SKM-1 (cell line): ENCODE data around the gene JSRP1.
A peak's percentile ranks its signal among the peaks of the same experiment; 100 is the strongest.

Source experiments
- DNase-seq: peaks from one replicate; lab custom pipeline; 2025; ENCODE audit not compliant: unreplicated experiment; lab: John Stamatoyannopoulos, UW

JSRP1 gene, protein sequence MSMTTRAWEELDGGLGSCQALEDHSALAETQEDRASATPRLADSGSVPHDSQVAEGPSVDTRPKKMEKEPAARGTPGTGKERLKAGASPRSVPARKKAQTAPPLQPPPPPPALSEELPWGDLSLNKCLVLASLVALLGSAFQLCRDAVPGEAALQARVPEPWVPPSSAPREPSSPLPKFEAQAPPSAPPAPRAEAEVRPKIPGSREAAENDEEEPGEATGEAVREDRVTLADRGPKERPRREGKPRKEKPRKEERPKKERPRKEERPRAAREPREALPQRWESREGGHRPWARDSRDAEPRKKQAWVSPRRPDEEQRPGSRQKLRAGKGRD

DNA sequence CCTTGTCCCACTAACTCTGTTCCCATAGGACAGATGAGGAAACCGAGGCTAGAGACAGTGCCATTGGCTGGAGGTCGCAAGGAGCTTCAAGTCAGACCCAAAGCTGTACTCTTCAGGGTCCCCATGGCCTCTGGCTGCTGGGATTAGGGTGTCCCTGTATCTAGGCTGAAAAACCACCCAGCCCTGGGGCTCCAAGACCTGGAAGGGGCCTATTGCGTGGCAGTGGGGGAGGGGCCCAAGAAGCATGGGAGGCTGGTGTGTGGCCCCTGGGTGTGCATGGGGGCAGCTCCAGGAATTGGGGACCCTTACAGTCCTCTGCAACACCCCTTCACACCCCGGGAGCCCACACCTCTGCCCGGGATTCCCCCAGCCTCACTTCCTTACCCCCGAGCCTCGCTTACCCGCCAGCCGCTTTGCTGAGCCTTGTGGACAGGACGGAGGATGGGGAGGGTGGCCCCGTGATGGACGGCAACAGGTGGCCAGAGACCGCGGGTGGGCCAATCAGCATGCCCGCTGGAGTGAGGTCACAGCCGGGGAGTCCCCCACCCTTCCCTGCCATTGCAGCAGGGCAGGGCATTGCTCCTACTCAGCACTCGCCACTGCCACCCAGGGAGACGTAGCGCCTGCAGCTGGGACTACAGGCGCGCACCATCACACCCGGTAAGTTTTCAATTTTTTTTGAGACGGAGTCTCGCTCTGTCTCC lies at the start of gene JSRP1:
JSRP1 (minus strand) TSS at position 436 of the 704 bp plus-strand sequence. CDS start 1,103 bp downstream, outside the sequence.
- DNase-seq = no peak

DNA sequence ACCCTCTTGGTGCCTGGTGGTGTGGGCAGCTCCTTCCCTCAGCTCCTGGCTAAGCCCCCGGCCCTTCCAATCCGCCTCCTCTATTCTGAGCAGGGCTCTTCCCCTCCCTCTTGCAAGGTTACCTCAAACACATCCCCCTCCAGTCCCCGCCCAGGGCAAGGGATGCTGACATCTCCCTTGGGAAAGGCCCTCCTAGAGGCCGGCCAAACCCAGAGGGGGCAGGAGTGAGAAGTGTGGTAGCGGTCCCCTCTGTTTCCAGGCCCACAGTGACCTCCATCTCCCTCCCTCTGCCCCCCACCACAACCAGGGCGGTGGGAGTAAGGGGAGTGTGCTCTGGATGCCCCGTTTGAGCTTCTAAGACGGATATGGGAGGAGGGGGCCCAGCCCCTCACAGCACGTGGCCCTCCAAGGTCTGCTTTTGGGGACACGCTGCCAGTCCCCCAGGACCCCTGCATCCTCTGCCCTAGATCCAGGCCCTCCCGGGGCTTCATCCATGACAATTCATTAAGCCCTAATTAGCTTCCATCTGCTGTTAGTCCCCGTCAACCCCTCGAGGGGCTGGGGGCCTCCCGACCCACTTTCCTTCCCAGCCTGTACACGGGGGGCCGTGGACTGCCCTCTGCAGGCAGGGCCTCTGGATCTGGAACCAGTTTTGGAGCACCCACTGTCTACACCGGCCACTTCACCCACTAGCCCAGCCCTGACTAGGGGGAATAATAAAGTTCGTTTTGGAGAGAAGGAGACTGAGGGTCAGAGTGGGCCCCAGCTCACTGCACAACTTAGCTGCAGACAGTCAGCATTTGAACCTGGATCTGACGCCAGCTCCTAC lies 49.4 kb upstream of the JSRP1 start:
- no peak for DNase-seq

DNA sequence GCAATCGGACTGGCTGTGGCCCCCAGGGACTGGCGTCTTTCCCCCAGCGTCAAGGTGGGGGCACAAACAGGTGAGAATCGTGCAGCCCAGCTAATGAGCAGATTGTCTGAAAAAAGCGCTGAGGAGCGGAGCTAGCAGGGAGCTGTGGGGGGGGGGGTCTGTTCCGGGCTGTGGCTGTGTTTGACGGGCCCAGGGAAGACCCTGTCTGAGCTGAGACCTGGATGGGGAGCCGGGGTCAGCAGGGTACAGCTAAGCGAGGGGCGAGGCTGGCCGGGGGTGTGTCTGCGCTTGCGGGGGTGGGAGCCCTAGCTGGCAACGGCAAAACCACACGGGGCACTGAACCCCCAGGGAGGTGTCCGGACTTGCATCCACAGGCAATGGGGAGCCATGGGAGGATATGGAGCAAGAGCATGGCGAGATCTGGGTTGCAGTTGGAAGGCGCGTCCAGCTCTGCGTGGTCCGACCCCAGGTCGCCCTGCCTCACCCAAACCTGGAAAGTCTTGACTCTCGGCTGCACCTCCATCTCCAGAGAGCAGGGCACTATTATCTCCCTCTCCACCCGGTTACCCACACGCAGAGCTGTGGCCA lies 47.1 kb upstream of the JSRP1 start:
- DNase-seq = no peak

DNA sequence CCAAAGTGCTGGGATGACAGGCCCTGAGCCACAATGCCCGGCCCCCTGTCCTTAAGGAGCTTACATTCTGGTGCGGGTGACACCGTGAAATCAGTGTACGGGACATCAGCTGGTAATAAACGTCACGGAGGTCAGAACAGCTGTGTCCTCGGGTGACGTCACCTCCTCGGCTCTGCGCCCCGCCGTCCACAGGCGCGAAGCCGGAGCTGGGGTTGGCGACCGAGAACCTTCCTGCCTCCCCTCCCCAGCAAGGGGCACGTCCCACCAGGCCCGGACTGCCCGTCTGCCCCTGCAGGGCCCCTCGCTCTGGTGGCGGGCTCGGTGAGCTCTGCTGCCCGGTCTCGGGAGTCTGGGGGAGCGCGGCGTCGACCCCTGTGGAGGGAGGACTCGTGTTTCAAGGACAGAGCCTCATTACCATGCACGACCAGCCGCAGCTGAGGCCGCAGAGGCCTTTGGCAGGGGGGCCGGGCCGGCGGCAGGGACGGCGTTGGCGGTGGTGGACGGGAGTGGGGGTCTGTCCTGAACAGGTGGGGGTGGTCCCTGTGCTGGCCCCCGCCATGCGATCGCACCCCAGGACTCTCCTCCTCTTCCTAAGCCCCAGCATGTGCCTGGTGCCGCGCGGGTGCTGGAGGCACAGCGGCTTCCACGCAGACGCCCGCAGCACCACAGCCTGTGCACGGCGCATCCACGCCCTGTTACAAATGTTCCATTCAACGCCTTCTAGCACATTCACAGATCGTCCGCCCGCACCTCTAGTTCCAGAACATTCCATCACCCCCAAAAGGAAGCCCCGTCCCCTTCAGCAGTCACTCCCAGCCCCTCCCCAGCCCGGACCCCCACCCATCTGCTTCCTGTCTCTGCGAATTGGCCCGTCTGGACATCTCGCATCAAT lies 46.3 kb upstream of the JSRP1 start:
- no peak for DNase-seq

DNA sequence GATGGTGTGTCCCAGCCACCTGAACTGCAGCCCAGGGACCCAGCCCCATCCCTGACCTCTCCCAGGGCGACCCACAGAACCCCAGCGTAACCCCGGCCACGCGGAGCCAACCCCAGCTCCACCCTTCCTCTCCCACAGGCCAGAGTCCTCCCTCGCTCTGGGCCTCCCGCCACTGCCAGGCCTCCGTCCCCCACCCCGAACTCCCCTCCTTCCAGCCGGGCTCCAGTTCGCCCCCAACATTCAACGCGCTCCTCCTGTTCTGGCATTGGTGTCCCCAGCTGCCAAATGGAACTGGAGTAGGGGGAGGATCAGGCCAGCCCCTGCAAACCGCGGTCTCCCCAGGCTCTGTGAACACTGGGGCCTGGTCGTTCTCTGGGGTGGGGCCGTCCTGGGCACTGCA lies 44.3 kb upstream of the JSRP1 start:
- no peak for DNase-seq

DNA sequence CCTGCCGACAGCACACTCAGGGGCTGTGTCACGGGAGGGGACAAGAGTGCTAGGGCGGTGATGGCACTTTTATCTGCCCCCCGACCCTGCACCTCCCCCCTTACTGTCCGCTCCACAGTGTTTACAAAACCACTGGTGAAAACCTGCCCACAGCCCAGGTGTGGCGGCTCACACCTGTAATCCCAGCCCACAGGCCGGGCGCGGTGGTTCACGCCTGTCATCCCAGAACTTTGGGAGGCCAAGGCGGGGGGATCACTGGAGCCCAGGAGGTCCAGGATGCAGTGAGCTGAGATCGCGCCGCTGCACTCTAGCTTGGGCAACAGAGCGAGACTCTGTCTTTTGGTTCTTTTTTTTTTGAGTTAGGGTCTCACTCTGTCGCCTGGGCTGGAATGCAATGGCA lies 39.9 kb upstream of the JSRP1 start:
- DNase-seq = no peak

DNA sequence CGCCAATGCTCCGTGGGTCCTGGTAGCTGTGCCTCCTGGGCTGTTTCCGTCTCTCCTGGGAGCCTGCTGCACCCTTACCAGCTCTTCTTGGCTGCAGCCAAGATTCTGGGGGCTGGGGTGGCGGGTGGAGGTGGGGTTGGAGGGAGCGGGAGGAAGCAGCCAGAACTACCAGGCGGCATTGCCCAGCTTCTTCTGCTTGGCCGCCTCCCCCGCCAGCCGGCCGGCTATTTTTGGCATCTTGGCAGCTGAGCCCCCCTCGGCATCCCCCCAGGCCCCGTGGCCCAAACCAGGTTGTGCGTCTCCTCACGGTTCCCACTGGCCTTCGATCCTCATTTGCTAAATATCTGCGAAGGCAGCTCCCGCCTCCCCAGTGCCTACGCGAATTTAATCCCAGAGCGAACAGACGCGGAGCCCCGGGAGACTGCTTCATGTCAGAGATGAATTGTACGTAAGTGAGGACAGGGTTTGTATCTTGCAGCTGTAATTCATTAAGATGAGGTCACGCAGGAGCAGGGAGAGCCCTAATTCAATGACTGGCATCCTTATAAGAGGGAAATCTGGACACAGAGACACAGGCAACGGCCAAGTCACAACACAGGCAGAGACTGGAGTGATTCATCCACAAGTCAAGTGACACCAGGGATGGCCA lies 38.6 kb upstream of the JSRP1 start:
- no peak for DNase-seq

DNA sequence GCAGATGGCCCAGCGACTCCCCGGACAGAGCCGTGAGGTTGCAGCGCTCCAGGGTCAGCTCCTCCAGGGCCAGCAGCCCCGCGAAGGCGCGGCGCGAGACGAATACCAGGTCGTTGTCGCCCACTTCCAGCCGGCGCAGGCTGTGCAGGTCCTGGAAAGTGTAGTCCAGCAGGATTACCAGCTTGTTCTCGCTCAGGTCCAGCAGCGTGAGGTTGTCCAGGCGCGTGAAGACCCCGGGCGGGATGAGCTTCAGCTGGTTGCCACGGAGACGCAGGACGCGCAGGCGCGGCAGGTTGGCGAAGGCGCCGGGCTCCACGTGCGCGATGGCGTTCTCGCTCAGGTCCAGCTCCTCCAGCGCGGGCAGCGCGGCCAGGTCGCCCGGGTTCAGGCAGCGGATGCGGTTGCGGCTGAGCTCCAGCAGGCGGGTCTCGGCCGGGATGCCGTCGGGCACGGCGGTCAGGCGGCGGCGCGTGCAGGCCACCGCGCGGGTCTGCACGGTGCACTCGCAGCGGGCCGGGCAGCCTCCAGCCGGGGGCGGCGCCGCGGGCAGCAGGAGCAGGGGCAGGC lies 35.1 kb upstream of the JSRP1 start:
- no peak for DNase-seq

DNA sequence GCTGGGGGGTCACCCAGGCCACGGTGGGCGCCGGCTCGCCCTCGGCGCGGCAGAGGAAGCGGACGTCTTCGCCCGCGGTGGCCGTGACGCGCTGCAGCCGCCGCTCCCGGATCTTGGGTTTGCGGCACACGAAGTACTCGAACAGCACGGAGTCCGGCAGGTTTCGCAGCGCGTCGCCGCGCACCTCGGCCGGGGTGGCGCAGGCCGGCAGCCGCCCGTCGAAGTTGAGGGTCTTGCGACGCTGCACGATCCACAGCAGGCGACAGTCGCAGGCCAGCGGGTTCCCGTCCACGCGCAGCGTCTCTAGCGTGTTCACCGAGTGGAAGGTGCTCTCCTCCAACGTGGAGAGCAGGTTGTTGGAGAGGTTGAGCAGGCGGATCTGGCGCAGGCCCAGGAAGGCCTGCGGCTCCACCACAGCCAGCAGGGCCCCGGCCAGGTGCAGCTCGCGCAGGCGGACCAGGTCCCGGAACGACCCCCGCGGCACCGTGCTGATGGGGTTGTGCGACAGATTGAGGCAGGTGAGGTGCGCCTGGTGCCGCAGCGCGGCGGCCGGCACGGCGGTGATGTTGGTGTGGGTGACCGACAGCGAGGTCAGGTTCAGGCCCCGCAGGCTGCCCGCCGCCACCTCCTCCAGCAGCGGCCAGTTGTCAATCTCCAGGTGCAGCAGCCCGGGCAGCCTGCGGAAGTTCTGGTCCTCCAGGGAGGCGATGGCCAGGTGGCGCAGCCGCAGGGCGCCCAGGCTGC lies 34.4 kb upstream of the JSRP1 start:
- no peak for DNase-seq

DNA sequence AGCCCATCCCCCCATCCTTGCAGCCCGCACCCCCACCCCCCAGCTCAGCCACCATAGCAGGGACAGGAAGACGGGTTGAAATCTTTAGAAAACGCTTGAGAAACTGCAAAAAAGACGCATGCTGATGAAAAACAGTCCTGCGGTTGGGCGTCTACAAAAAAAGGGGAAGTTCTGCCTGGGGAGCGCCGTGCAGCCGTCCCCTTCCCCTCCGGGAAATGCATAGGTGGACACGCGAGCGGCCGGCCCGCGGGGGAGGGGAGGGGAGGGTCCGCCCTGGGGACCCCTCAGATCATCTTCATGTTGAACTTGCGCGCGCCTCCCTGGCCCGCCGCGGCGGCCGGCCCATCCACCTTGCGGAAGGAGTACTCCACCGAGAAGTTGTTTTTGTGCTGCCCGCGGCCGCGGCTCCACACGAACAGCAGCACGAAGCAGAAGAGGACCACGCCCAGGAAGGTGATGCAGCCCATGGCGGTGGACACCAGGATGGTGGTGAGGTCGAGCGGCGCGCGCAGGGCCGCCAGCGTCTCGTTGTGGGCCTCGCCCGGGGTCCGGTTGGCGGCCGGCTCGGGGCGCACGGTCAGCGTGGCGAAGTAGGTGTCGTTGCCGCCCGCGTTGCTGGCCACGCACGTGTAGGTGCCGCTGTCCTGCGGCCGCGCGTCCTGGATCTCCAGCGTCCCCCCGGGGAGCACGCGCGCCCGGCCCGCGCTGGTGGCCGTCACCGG lies 33.7 kb upstream of the JSRP1 start:
- DNase-seq = peak; percentile 97

DNA sequence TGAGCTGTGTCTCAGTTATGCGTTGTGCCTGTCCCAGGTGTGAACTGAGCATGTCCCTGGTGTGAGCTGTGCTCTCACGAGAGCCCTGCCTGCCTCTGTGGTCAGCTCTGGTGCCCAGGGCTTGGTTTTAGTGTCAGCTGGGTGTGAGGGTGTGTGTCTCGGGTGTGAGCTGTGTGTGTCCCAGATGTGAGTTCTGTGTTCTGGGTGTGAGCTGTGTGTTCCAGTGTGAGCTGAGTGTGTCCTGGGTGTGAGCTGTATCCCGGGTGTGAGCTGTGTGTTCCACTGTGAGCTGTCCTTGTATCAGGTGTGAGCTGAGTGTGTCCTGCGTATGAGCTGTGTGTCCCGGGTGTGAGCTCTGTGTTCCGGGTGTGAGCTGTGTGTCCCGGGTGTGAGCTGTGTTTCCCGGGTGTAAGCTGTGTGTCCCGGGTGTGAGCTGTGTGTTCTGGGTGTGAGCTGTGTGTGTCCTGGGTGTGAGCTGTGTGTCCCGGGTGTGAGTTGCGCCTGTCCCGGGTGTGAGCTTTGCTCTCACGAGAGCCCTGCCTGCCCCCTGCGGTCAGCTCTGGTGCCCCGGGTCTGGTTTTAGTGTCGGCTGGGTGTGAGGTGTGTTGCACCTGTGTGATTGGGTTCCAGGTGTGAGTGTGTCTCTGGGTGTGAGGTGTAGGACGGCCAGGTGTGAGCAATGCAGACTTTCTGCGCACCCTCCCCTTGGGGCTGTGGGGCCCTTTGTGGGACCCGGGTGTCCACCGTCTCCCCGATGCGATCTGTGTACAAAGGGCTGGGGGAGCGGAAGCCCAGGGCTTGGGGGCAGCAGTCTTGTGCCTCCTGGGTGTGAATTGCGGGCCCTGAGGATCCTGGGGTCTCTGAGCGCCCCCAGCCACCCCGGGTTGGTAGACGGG lies 32.8 kb upstream of the JSRP1 start:
- no peak for DNase-seq

DNA sequence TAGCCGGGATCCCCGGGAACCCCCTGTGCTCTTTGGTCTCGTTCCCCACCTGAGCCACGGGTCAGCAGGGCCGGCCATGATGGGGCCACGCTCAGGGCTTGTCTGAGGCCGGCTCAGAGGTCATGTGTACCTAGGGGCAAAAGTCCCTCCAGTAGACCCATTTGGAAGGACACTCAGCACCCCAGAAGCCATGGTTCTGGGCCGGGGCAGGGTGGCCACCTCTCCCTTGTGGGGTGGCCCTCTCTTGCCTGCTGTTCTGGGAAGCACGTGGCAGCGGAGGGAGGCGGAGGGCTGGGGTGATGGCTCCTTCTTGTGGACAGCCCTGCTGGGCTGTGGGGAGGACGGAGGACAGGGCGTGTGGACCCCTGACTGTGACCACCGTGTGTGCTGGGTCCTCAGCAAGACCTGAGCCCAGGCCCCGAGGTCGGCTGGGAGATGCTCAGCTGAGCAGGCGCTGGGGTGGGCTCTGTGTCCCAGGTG lies 32.2 kb upstream of the JSRP1 start:
- peak; percentile 65 for DNase-seq

DNA sequence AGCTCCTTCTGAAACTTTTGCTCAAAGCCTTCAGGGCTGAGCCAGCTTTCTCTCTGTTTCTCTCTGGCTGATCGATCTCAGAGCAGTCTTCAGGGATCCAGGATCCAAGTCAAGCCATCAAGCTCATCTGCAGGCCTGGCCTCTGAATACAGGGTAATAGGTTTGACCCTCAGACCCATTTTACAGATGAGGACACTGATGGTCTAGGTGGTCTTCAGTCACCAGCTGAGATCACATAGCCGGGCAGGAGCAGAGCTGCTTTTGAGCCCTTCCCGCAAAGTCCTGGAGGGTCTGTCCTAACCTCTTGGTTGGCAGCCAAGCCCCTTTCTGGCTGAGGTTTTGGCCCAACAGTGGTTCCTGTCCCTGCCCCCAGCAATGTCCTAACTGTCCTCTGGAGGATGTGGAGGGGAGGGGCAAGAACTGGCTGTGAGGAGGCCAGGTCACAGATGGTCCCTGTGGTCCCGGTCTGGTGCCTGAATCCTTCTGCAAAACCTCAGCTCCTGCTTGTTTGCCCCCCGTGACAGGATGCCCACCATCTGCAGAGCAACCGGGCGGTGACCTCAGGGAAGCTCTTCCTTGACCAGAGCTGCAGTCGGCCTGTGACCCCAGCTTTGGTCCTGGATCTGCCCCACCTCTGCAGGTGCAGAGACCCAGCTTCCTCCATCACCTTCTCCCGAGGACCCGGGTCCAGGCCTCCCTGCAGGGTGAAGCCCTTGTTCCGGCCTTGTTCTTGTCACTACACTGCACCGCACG lies 31.5 kb upstream of the JSRP1 start:
- no peak for DNase-seq

DNA sequence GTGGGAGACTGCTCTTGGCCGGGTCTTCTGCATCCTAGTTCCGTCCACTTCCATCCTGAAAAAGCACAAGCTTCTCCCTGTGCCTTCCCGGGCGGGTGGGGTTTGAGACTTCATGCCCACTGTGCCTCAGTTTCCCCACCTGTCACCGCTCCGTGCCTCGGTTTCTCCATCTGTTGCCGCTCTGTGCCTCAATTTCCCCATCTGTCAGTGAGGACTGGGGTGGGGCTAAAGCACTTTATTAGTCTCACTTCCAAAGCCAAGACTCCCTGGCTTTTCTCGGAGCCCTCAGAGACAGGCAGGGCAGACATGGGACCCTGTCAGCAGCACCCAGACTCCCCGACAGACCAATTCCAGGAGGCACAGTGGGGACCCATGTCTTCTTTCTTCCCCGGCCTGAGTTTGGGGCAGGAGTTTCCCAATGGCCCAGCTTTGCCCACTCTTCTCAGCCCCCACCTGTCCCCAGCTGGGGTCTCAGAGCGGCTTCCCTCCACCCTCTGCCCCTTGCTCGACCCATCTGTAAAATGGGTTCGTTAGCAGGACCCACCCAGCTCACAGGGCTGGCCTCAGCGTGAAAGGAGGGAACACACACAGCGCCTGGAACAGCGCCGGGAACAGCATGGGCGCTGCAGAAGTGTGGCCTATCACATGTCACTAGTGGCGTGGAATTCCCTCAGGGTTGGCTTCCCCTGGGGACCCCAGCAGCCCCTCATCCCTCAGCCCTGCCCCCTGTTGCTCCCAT lies 30.4 kb upstream of the JSRP1 start:
- DNase-seq = no peak

DNA sequence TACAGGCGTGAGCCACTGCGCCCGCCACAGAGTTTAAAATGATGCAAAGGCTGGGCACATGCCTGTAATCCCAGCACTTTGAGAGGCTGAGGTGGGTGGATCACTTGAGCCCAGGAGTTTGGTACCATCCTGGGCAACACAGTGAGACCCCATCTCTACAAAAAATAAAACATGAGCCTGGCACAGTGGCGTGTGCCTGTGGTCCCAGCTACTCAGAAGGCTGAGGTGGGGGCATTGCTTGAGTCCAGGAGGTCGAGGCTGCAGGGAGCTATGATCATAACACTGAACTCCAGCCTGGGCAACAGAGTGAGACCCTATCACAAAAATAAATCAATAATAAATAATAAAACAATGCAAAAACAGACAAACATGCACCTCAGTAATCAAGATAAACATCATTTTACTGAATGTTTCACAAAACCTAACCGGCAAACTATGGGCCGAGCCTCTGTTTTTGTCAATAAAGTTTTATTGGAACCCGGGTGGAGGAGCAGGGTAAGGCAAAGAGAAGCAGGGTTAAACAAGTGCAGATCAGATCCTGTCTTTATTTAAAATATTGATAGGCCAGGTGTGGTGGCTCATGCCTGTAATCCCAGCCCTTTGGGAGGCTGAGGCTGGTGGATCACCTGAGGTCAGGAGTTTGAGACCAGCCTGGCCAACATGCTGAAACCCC lies 27.8 kb upstream of the JSRP1 start:
- no peak for DNase-seq
